K562 (cell line): Measurements from ENCODE around the gene FIBP. TPM values are rescaled to one million over a fixed set of nuclear protein-coding genes. Genes with fewer than 3 reads are reported as not detected.
A peak's percentile ranks its signal among the peaks of the same experiment; 100 is the strongest.

Experiments used
- CAMTA2 ChIP-seq: fragments of 250-450 bp; sonication (Bioruptor Pico); conservative IDR thresholded peaks from 2 replicates; pipeline ENCODE4 v1.5.1; 2022
- CBFA2T3 ChIP-seq: fragments of 450-650 bp; IDR thresholded peaks from 2 replicates; pipeline ENCODE4 v1.6.1; 2017
- CC2D1A ChIP-seq: fragments of 450-650 bp; IDR thresholded peaks from 2 replicates; pipeline ENCODE4 v1.6.1; 2017; ENCODE audit warnings: mild to moderate bottlenecking
- COPS2 ChIP-seq: fragments of 450-650 bp; conservative IDR thresholded peaks from 2 replicates; pipeline ENCODE4 v1.6.1; 2016; ENCODE audit warnings: mild to moderate bottlenecking, moderate library complexity
- DLX4 ChIP-seq: fragments of 250-450 bp; sonication (Bioruptor Pico); IDR thresholded peaks from 2 replicates; pipeline ENCODE4 v1.6.1; 2021; ENCODE audit warnings: mild to moderate bottlenecking
- HDAC6 ChIP-seq: IDR thresholded peaks from 2 replicates; pipeline ENCODE4 v1.6.1; 2012; ENCODE audit warnings: low read depth, mild to moderate bottlenecking, control low read depth, inconsistent platforms, low read length, moderate library complexity
- KLF1 ChIP-seq: fragments of 450-650 bp; IDR thresholded peaks from 2 replicates; pipeline ENCODE4 v1.6.1; 2016; ENCODE audit warnings: missing genetic modification characterization, missing compliant biosample characterization
- L3MBTL2 ChIP-seq: fragments of 450-650 bp; IDR thresholded peaks from 2 replicates; pipeline ENCODE4 v1.6.1; 2016; ENCODE audit warnings: mild to moderate bottlenecking, moderate library complexity
- MAZ ChIP-seq, 2 experiments: fragments of 450-650 bp in 1 of 2; sonication (generic) in 1 of 2; formaldehyde crosslinking; IDR thresholded peaks in 1 of 2; conservative IDR thresholded peaks in 1 of 2; 2 replicates each; pipeline versions ENCODE4 v1.4.0 to v1.5.0; 2020; ENCODE audit warnings: mild to moderate bottlenecking in 1 of 2, missing genetic modification reagents in 1 of 2
- MTA2 ChIP-seq: fragments of 450-650 bp; IDR thresholded peaks from 2 replicates; pipeline ENCODE4 v1.6.1; 2016; ENCODE audit warnings: low read depth
- NFE2 ChIP-seq: IDR thresholded peaks from 2 replicates; pipeline ENCODE4 v1.6.1; 2014; ENCODE audit warnings: antibody characterized with exemption, low read depth
- NFYB ChIP-seq: IDR thresholded peaks from 2 replicates; pipeline ENCODE4 v1.6.1; 2011; ENCODE audit warnings: mild to moderate bottlenecking, moderate library complexity; ENCODE audit not compliant: insufficient read length; ENCODE audit errors: extremely low read depth
- RHOXF2B ChIP-seq: fragments of 250-450 bp; sonication (Bioruptor Pico); conservative IDR thresholded peaks from 2 replicates; pipeline ENCODE4 v1.5.1; 2021
- RNF219 ChIP-seq: fragments of 250-450 bp; sonication (Bioruptor Pico); IDR thresholded peaks from 2 replicates; pipeline ENCODE4 v1.5.0; 2022; ENCODE audit warnings: mild to moderate bottlenecking
- SAP30 ChIP-seq: fragments of 200-600 bp; sonication (generic); IDR thresholded peaks from 2 replicates; pipeline ENCODE4 v1.6.1; 2012; ENCODE audit warnings: borderline replicate concordance, low read depth, mild to moderate bottlenecking, moderate library complexity, low read length, control low read depth, inconsistent platforms; ENCODE audit not compliant: insufficient read depth, poor library complexity, severe bottlenecking
- SNAPC5 ChIP-seq: fragments of 250-450 bp; sonication (Bioruptor Pico); IDR thresholded peaks from 2 replicates; pipeline ENCODE4 v1.8.0; 2021; ENCODE audit warnings: moderate library complexity, mild to moderate bottlenecking, inconsistent platforms
- TAF15 ChIP-seq: fragments of 200-400 bp; formaldehyde crosslinking; IDR thresholded peaks from 2 replicates; pipeline ENCODE4 v1.6.1; 2017; ENCODE audit warnings: mild to moderate bottlenecking, low read depth, low read length, moderate library complexity
- TFAP4 ChIP-seq: sonication (generic); formaldehyde crosslinking; IDR thresholded peaks from 2 replicates; pipeline ENCODE4 v1.8.0; 2022; ENCODE audit warnings: missing genetic modification reagents, mild to moderate bottlenecking, moderate library complexity, borderline replicate concordance
- YBX1 ChIP-seq: fragments of 450-650 bp; IDR thresholded peaks from 2 replicates; pipeline ENCODE4 v1.7.1; 2016; ENCODE audit warnings: mild to moderate bottlenecking
- ZHX1 ChIP-seq: fragments of 150-350 bp; conservative IDR thresholded peaks from 2 replicates; pipeline ENCODE4 v1.6.1; 2014; ENCODE audit warnings: low read length
- ZKSCAN1 ChIP-seq: fragments of 150-350 bp; IDR thresholded peaks from 2 replicates; pipeline ENCODE4 v1.6.1; 2016; ENCODE audit warnings: low read depth, low read length
- ZNF134 ChIP-seq: fragments of 250-450 bp; sonication (Bioruptor Pico); conservative IDR thresholded peaks from 2 replicates; pipeline ENCODE4 v1.4.0; 2020
- ZNF311 ChIP-seq: fragments of 250-450 bp; sonication (Bioruptor Pico); IDR thresholded peaks from 2 replicates; pipeline ENCODE4 v1.4.0; 2020; ENCODE audit warnings: mild to moderate bottlenecking, moderate library complexity
- ZNF583 ChIP-seq: fragments of 250-450 bp; sonication (Bioruptor Pico); IDR thresholded peaks from 2 replicates; pipeline ENCODE4 v1.4.0; 2020
- ZNF584 ChIP-seq: fragments of 200-800 bp; sonication (Bioruptor generic); IDR thresholded peaks from 2 replicates; pipeline ENCODE4 v1.6.1; 2016; ENCODE audit warnings: low read depth, mild to moderate bottlenecking, missing genetic modification characterization, missing compliant biosample characterization
- ZNF778 ChIP-seq: fragments of 450-650 bp; formaldehyde crosslinking; IDR thresholded peaks from 2 replicates; pipeline ENCODE4 v1.4.0; 2020; ENCODE audit warnings: mild to moderate bottlenecking, moderate library complexity
- polyA plus RNA-seq, 8 experiments: library from polyadenylated mRNA; depleted of rRNA in 4 of 8; stranded (reverse) in 5 of 8; unstranded in 3 of 8; fragments of >200 nt; fragmentation: Nextera tagmentation in 2 of 8; fragmentation: Illumina TruSeq in 1 of 8; extraction: Ambion mirVana in 2 of 8; extraction: Trizol in 1 of 8; gene quantifications; 2 replicates each; pipeline versions ENCODE4 v1.2.1 to v1.2.3, GENCODE V29; 2011 to 2014; ENCODE audit warnings: inconsistent platforms in 1 of 8, missing spikeins in 1 of 8
- total RNA-seq, 7 experiments: library from RNA; depleted of rRNA in 6 of 7; stranded (reverse); fragments of >200 nt in 6 of 7; fragmentation: Illumina TruSeq in 2 of 7; extraction: Trizol in 2 of 7; gene quantifications; 2 replicates each; pipeline versions ENCODE4 v1.2.1 to v1.2.3, GENCODE V29; 2011 to 2021; ENCODE audit warnings: low replicate concordance in 1 of 7

FIBP gene
- total and polyA plus RNA-seq, 9 of the 15 experiments (the other 6 are each of a cell fraction or from before 2014, with no cell fraction given), result 41.2 to 79.2 (median 48.6) TPM

GRCh38 chr11:65934014-65934413, 45.7 kb upstream of the FIBP start (continued):
- TF ChIP-seq CC2D1A (no peak; the same call in 1 of the 2 replicates), ZNF311 (CRISPR knock-in tag) (no peak), ZNF584 (no peak), MTA2 (peak; percentile 65), ZNF134 (no peak), TFAP4 (CRISPR knock-in tag) (no peak), CBFA2T3 (peak; percentile 95), NFYB (no peak), L3MBTL2 (no peak), ZNF583 (CRISPR knock-in tag) (no peak), HDAC6 (no peak), TAF15 (no peak), SAP30 (no peak), SNAPC5 (no peak), ZKSCAN1 (no peak), ZNF778 (CRISPR knock-in tag) (no peak), ZHX1 (no peak), CAMTA2 (CRISPR knock-in tag) (no peak), DLX4 (CRISPR knock-in tag) (no peak), RNF219 (no peak), YBX1 (no peak), MAZ (CRISPR knock-in tag; conservative IDR thresholded peaks at IDR 0.05 in 1 of 2, IDR thresholded peaks at IDR 0.05 in 1 of 2) (no peak), KLF1 (tag) (no peak), RHOXF2B (no peak), COPS2 (no peak), NFE2 (no peak)
